Activated T-cell treated with anti-CD3 and anti-CD28 coated beads for 1 hour (primary cell): Measurements from ENCODE around the gene SPTBN1.

Experiments used
- DNase-seq: peaks from one replicate; pipeline ENCODE4 v3.0.0-alpha.2; 2020; ENCODE audit warnings: low read depth

Gene SPTBN1

DNA sequence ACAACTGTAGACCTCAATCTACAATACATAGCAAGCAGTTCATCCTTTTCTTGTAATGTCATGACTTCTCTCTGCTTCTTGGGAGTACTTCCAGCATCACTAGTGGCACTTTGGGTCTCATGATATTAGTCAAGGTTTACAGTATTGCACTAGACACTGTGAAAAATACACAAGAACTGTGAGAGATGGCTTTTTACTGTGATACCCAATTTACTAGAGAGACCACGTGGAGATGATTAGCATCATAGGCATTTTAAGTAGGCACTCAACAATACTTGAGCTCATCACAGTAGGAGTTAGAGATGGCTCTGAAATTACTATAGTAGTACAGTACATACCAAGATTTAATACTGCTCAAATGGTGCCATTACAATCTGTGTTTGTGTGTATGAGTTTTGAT lies 154.6 kb downstream of the SPTBN1 start:
- no peak for DNase-seq

DNA sequence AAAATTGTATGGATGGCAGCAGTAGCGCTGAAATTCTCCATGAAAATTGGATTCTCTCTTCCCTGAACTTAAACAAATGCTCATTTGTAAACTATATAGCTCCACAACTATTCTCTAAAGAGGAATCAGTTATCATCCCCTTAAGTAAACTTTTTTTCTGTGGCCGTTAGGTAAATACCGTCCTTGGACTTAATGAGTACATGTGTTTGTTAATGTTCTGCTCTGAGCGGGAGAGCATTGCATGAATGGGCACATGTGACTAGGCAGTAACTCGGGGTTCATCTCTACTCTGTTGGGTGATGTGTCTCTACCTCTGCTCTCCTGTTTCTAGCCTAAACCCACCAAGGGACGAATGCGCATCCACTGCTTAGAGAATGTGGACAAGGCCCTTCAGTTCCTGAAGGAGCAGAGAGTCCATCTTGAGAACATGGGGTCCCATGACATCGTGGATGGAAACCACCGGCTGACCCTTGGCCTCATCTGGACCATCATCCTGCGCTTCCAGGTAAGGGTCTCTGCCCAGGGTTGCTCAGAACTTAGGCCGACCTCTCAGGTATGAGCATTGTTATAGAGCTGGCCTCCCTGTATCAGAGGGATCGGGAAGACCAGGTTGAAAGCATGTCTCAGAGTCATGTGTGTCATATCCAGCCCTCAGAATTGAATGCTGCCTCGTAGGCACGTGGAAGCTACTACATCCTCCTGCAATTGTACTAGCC lies 155.9 kb downstream of the SPTBN1 start:
- no peak for DNase-seq

DNA sequence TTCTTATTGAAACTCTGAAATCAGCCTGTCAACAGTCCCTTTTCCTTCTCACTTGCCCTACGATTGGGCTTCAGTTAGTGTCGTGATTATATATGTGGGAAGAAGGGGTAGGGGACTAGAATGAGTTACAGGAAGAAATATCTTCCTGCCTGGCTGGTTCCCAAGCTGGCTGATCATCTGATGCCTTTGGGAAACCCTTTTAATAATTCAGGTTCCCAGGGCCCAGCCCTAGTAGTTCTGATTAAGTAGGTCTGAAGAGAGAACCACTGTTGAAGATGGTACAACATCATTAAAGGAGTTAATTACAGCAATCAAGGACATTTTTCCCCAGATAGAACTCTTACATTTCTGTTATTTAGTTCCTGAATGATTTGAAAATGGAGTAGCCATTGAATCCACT lies 157.3 kb downstream of the SPTBN1 start:
- no peak for DNase-seq

DNA sequence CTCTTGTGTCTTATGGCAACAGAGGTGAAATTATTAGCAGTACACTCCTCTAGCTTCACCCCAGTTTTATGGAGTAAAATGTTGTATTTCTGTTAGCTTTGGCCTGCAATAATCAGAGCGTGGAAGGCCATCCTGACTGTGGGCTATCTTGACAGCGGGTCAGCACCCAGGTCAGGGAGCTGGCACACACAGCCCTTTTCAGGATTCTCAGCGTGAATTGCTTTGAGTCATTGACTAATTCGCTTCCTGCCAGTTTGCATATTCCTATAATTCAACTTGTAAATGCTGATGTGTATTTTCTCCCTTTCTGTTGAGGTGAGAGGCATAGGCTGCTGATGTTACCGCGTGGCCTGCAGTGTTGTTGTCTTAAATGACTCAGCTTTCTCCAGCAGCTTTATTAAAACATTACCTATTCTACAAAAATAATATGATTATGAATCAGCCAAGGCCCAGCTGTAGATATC lies 157.7 kb downstream of the SPTBN1 start:
- no peak for DNase-seq

DNA sequence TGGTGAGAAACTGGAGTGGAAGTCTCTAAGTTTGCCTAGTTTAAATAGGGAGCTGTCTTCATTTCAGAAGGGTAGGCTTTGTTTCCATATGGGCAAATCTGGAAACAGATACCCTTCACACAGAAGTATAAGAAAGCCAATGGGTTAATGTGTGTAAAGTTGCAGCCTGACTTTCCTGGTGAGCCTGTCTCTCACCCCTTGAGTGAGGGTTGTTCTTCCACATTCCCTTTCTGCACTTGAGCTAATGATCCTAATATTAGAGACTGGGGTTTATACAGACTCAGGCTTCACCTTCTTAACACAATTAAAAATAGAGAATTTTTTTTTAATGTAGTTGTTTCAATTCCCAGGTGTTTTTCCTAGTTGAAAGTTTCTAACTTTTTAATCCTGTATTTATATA lies 158.7 kb downstream of the SPTBN1 start:
- DNase-seq, result no peak

DNA sequence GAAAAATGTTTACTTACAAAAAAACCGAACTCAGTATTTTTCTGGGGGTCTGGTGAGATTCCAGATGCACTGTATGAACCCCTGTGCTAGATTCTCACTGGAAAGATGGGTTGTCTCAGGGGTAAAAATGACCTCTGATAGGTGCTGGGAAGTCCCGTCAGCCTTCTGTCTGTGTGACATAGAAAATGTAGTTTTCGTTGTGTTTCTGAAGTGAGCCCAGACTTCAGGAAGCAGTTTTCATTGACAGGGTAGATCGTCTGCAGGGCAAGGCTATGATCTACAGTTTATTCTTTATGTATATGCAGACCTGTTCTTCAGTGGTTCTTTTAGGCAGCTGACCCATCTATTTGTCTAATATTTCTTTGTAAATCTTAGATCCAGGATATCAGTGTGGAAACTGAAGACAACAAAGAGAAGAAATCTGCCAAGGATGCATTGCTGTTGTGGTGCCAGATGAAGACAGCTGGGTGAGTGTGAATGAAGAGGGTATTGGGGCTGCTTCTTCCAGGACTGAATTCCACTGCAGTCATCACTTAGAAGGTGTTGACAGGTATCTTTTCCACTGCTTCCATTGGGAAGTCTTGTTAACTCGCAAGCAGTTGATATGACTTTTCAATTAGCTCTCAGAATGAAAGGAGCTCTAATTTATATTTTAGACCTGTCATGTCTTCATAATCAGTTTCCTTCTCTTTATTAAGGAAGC lies 159.9 kb downstream of the SPTBN1 start:
- DNase-seq, result no peak

DNA sequence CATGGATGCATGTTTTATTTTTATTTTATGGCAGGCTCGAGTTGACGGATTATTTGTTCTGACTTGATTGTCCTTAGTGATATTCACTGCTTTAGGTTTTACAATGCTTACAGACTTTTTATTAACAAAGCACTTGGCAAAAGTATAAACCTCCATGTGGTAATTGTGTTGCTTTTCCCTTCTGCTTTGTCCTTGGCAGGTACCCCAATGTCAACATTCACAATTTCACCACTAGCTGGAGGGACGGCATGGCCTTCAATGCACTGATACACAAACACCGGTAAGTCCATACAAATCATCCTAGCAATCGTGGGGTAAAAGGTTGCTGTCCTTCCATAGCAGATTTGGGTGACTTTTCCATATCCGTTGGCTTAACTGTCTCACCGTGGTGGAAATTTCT lies 161.3 kb downstream of the SPTBN1 start:
- DNase-seq, result no peak

DNA sequence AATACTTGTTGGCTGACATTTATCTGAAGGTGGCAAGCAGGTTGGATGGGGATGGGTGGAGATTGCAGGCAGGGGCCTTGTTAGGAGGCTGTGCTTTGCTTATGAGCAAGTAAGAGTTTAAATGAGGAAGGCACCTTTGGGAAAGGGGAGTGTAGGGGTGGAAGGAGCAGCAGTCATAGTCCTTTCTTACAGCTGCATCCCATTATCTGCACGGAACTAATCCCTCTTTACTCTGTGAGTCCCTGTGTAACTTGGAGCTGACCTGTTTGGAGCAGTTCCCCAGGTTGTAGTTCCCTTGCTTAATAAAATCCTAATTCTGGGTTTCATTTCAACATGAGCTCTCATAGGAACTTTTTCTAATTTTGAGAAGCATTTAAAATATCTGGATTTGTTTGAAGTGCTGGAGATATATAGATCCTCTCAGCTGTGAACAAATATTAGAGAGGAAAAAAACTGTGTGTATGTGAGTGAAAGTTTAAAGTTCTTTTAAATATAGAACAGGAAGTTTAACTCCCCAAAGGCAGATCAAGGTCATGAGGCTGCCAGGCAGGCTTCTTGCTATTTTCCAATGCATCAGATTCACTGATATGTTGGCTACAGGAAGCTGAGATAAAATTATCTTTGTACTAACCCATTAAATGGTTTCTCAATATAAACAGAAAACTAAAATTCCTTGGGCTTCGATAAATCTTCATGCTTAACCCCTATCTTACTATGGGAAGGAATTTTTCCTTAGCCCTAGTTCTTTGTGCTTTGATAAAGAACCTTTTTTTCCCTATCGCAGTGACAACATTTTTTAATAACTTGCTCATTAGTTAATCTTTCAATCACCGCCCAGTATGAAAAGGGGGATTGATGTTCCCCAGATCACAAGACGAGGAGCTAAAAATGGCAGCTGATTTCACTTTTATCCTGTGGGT lies 162.8 kb downstream of the SPTBN1 start:
- no peak for DNase-seq

DNA sequence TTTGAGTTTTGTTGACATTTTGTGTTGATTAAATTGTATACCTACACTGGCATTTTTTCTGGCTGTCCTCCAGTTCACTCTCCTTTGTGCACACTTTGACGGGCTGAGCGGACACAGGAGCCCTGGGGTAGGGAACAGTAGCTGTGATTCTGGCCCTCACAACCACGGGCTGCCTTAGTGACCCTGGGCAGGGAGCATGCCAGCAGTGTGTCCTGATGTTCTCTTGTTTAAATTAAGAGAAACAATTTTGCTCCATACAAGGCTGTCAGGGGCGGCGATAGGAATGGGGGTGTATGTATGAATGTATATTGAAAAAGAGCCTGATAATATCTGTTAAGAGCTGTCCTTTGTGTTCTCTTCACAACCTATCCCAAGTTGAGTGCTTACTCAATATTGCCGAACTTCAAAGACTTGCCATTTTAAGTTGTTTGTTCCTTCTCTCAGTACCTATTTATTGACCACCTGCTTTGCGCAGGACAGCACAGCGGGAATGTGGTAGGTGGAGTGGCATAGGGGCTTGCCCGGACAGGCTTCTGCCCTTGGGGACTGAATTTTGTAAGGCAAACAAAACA lies 163.6 kb downstream of the SPTBN1 start:
- DNase-seq, result no peak

DNA sequence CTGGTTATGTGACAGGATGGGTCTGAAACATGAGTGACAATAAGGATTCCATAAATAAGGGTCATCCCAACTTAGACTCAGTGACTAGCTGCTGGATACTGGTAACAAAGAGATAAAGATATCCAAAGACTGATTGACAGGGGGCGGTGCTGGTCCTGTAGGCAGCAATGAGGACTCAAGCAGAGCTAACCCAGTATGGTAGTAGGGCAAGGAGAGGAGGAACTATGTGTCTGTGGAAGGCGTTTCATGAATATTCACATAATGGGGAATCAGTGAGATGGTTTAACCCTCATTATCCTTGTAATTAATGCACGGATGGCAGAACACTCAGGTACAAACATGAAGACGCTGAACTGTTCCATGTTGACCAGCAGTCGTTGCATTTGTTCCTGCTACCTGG lies 164.8 kb downstream of the SPTBN1 start:
- DNase-seq, result no peak

DNA sequence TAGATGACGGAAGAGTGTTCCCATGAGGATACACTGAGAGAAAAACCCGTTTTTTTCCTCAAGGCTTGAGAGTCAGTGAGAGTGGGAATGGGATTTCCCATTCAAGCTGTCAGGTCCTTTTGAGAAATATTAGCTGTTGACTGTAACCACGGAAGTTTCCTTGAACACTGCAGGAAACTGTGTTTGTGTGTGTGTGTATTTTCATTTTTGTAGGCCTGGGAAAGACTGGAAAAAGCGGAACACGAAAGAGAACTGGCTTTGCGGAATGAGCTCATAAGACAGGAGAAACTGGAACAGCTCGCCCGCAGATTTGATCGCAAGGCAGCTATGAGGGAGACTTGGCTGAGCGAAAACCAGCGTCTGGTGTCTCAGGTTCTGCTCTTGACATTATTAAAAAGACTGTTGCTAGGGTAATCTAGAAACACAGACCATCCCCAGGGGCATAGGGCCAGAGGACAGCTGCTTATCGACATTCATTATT lies 168.5 kb downstream of the SPTBN1 start:
- DNase-seq, result no peak

DNA sequence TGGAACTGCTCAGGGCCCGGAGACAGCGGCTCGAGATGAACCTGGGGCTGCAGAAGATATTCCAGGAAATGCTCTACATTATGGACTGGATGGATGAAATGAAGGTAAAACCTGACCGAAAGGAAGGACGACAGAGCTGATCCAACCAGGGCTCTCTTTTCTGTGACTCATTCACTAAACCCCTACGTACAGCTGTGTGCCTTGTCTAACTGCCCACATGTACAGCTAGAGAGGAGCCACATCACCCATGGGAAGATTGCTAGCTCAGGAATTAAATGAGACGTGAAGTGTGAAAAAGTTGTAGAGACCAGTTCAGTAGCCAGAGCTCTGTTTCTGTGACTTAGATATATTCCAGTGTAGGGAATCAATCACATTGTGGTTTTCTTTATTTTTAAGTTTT lies 170.0 kb downstream of the SPTBN1 start:
- DNase-seq, result no peak

DNA sequence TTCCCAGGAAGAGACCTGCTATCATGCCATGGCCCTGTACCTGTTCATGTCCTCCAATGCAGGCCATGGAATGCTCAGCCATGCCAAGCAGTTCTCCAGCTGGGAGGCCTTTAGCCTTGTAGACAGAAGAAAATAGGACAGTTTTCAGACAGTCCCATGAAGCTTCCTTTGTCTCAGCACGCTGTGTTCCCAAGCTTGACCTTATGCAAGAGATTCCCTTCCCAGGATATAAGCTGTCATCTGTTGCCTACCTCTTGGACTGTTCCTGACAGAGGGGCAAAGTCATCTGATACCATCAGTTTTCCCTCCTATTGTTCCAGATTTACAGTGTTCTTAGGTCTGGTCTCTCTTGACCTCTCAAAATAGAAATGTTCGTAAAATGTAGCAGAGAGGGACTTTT lies 170.8 kb downstream of the SPTBN1 start:
- DNase-seq, result no peak

DNA sequence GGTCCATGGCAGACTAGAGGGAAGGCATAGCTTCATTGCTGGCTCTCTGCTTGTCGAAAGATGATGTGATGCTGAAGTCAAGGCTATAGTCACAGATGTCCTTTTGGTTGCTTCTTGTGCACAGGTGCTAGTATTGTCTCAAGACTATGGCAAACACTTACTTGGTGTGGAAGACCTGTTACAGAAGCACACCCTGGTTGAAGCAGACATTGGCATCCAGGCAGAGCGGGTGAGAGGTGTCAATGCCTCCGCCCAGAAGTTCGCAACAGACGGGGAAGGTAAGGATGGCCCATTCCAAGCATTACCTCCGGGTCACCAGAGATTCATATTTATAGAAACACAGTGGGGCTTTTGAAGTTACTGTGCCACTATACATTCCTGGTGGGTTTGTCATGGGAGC lies 171.8 kb downstream of the SPTBN1 start:
- no peak for DNase-seq

DNA sequence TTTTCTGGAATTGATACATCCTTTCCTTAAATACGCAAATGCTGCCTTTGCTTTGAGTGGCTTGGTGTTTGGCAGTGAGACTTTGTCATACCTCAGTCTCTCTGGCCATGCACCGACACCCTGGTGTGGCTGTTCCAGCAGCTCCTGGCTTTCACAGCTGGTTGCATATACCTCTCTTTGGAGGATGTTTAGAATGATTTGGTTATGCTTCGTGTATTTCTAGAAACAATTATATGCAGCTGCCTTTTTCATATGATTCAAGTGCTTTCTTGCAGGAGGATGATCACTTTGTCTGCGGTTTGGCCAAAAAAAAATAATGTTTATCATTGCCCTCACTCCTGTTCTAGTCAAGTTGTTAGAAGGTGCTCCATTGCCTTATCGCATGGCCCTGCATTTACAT lies 172.3 kb downstream of the SPTBN1 start:
- DNase-seq, result no peak

DNA sequence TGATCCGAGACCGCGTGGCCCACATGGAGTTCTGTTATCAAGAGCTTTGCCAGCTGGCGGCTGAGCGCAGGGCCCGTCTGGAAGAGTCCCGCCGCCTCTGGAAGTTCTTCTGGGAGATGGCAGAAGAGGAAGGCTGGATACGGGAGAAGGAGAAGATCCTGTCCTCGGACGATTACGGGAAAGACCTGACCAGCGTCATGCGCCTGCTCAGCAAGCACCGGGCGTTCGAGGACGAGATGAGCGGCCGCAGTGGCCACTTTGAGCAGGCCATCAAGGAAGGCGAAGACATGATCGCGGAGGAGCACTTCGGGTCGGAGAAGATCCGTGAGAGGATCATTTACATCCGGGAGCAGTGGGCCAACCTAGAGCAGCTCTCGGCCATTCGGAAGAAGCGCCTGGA lies 172.8 kb downstream of the SPTBN1 start:
- no peak for DNase-seq

DNA sequence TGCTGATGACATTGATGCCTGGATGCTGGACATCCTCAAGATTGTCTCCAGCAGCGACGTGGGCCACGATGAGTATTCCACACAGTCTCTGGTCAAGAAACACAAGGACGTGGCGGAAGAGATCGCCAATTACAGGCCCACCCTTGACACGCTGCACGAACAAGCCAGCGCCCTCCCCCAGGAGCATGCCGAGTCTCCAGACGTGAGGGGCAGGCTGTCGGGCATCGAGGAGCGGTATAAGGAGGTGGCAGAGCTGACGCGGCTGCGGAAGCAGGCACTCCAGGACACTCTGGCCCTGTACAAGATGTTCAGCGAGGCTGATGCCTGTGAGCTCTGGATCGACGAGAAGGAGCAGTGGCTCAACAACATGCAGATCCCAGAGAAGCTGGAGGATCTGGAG lies 173.3 kb downstream of the SPTBN1 start:
- DNase-seq, result no peak

DNA sequence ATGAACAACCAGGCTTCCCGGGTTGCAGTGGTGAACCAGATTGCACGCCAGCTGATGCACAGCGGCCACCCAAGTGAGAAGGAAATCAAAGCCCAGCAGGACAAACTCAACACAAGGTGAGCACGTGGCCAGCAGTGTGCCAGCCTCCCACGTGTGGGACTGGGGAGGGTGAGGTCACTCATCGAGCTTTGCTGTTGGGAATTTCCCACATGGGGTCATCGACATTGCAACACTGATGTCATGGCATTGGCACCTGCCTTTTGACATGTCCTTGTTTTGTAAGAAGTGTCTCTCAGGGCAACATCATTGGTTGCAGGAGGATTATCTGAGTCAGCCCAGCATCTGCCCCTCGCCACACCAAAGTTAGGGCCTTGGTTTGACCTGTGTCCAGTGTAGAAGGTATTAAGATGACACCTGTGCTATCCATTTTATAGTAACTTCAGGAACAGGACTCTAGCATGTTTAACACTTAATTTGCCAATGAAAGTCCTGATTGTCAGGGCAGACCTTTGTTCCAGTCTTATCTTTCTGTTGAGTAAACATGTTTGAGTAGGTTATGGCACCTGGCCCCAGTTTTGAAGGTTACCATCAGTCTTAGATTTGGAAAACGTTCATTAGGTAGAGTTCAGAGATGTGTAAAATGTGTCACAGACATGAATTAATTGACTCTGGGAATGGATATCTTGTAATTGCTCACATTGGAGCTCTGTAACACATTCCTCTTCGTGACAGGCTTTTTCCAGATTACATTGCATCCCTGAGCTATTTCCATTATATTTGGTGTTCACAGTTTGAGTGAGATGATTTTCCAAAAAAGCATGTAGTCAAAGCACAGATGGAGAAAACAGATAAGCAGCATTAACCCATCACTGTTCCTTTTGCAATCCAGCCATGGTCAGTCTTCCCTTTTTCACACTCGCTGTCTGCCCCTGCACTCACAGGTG lies 174.1 kb downstream of the SPTBN1 start:
- no peak for DNase-seq

DNA sequence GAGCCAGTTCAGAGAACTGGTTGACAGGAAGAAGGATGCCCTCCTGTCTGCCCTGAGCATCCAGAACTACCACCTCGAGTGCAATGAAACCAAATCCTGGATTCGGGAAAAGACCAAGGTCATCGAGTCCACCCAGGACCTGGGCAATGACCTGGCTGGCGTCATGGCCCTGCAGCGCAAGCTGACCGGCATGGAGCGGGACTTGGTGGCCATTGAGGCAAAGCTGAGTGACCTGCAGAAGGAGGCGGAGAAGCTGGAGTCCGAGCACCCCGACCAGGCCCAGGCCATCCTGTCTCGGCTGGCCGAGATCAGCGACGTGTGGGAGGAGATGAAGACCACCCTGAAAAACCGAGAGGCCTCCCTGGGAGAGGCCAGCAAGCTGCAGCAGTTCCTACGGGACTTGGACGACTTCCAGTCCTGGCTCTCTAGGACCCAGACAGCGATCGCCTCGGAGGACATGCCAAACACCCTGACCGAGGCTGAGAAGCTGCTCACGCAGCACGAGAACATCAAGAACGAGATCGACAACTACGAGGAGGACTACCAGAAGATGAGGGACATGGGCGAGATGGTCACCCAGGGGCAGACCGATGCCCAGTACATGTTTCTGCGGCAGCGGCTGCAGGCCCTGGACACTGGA lies 174.9 kb downstream of the SPTBN1 start:
- no peak for DNase-seq

DNA sequence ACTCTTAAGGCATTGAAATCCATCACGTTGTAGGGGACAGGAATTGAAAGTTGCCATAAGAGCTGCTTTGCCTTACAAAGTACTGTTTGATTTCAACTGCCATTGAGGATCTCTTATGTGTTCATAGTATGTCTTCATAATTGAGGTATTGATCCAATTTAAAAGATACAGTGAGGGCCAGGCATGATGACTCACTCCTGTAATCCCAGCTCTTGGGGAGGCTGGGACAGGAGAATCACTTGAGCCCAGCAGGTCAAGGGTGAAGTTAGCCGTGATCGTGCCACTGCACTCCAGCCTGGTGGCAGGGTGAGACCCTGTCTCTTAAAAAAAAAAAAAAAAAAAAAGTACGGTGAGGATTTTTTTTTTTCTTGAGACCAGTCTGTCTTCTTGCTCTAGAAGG lies 175.6 kb downstream of the SPTBN1 start:
- no peak for DNase-seq
